ENCODE data around the gene PKN3.

The PKN3 gene

GRCh38 chr9:128702445-128702948 is at the start of gene PKN3:
Gene PKN3, plus strand, starts transcription at chr9:128702503. Its CDS starts 413 bp downstream, at chr9:128702916.
- peak within 1 kb of the TSS; percentile 83 for H3K4me3 ChIP-seq (ENCODE audit: low read depth, low read length)
- peak within 1 kb of the TSS; percentile 92 for H3K27ac ChIP-seq
- no peaks in the 10 kb centered on the region for H3K9me3 ChIP-seq (ENCODE audit: severe bottlenecking)
- peak; percentile 95 for TF ChIP-seq CTCF (IDR thresholded peaks at IDR 0.05; ENCODE audit: low read depth, low read length)
- no peaks in the 10 kb centered on the region for H3K27me3 ChIP-seq (ENCODE audit: insufficient read depth, low read depth, severe bottlenecking)
- peaks cover 31% of the 10 kb centered on the region for H3K36me3 ChIP-seq
- peak; percentile 96 for DNase-seq

DNA sequence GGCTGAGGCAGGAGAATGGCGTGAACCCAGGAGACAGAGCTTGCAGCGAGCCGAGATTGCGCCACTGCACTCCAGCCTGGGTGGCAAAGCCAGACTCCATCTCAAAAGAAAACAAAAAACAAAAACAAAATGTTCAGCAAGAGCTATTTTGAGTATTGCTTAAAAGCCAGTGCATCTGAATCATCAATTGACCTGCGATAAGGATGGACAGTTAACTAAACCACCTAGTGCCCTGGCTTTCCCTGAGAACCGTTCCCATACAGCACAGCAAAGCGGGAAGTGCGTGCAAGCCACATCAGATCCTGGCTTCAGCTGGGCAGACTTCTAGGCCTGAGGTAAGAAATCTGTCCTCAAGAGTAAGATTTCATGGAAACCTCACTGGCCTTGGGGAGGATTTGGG is 48.4 kb upstream of the PKN3 start:
- H3K4me3 ChIP-seq (ENCODE audit: low read depth, low read length): no peak overlapping the region
- TF ChIP-seq CTCF (IDR thresholded peaks at IDR 0.05; ENCODE audit: low read depth, low read length): no peak
- H3K27ac ChIP-seq: no peak overlapping the region
- no peak for DNase-seq
- no peaks in the 10 kb centered on the region for H3K27me3 ChIP-seq (ENCODE audit: insufficient read depth, low read depth, severe bottlenecking)
- no peaks in the 10 kb centered on the region for H3K9me3 ChIP-seq (ENCODE audit: severe bottlenecking)
- peaks cover 27% of the 10 kb centered on the region for H3K36me3 ChIP-seq

DNA sequence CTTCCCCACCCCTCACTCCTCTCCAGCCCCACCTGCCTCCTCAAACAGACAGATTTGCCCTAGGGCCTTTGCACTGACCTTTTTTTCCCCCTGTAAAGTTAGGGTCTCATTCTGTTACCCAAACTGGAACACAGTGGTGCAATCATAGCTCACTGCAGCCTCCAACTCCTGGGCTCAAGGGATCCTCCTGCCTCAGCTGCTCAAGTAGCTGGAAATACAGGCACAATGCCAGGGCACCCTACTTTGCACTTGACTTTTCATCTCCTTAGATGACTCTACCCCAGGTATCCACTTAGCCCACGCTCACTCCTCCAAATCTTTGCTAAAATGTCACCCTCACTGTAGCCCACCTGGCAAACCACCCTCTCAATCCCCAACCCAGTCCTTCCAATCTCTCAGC is 47.8 kb upstream of the PKN3 start:
- H3K27ac ChIP-seq: no peak overlapping the region
- peaks cover 23% of the 10 kb centered on the region for H3K36me3 ChIP-seq
- TF ChIP-seq CTCF (IDR thresholded peaks at IDR 0.05; ENCODE audit: low read depth, low read length): no peak
- H3K9me3 ChIP-seq (ENCODE audit: severe bottlenecking): no peaks in the 10 kb centered on the region
- H3K27me3 ChIP-seq (ENCODE audit: insufficient read depth, low read depth, severe bottlenecking): no peaks in the 10 kb centered on the region
- no peak for DNase-seq
- no peak overlapping the region for H3K4me3 ChIP-seq (ENCODE audit: low read depth, low read length)

DNA sequence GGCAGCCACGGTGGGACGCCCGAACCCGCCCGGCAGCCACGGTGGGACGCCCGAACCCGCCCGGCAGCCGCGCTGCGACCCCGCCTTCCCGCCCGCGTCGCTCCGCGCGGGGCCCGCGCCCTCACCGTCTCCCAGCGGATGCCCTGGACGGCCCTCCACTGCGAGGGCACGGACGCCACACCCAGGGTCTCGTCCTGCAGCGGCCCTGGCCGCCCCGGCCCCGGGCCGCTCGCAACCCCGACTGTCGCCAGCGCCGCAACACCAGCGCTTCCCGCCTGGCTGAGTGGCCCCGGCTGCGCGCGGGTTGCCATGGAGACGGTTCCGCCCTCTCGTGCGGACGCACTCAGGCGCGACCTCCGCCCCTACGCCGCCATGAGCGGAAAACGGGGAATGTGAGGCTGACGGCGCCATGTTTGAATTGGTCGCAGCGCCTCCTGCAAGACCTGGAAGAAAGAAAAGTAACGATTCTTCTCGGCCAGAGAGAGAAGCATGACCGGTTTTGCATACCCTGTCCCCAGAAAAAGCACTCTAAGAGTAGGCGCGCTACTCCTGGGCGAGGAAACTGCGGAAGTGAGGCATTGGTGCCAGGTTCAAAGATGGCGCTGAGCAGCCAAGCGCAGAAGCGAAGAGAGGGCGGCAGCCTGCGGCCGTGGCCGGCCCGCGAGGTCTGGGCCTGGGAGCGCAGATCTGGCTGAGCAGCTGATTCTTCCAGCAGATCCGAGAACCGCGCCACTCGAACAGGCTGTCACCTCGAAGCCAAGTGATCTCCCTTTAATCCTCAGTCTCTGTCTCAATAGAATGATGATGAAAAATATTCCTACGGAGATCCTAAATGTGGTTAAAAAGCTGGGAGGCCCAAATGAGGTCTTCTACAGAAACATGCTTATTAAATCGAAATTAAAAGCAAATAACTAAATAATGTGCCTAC is 45.6 kb upstream of the PKN3 start, which contains the start of gene DYNC2I2:
Gene DYNC2I2 (minus strand): TSS at position 432 of the 928 bp plus-strand sequence. CDS start 121 bp downstream, at position 311.
- no peaks in the 10 kb centered on the region for H3K27me3 ChIP-seq (ENCODE audit: insufficient read depth, low read depth, severe bottlenecking)
- no peak for TF ChIP-seq CTCF (IDR thresholded peaks at IDR 0.05; ENCODE audit: low read depth, low read length)

DNA sequence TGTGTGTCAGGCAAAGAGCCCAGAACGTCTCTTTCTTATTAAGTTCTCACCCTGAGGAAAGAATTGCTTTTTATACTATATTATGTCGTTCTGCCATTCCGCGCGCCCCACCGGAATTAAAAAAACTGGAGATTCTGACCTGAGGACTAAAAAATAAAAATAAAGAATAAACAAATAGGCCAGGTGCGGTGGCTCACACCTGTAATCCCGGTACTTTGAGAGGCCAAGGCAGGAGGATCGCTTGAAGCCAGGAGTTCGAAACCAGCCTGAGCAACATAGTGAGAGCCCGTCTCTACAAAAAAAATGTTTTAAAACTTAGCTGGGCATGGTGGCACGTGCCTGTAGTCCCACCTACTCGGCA is 45.0 kb upstream of the PKN3 start:
- Histone ChIP-seq H3K36me3 (peaks cover 19% of the 10 kb centered on the region), H3K9me3 (ENCODE audit: severe bottlenecking) (no peaks in the 10 kb centered on the region), H3K27ac (peak overlapping the region; percentile 100), H3K27me3 (ENCODE audit: insufficient read depth, low read depth, severe bottlenecking) (no peaks in the 10 kb centered on the region), H3K4me3 (ENCODE audit: low read depth, low read length) (peak overlapping the region; percentile 71)
- no peak for TF ChIP-seq CTCF (IDR thresholded peaks at IDR 0.05; ENCODE audit: low read depth, low read length)
- no peak for DNase-seq

More for the DNA sequence above, 45.6 kb upstream of the PKN3 start, which contains the start of gene DYNC2I2:
- Histone ChIP-seq H3K27ac (peak within 1 kb of the TSS; percentile 100), H3K36me3 (peaks cover 23% of the 10 kb centered on the region), H3K9me3 (ENCODE audit: severe bottlenecking) (no peaks in the 10 kb centered on the region), H3K4me3 (ENCODE audit: low read depth, low read length) (peak within 1 kb of the TSS; percentile 71)
- DNase-seq: peak; percentile 97

Data from WERI-Rb-1 (cell line).